A673 (cell line): ENCODE data around the gene GRIK3. TPM values are rescaled to one million over a fixed set of nuclear protein-coding genes. Genes with fewer than 3 reads are reported as not detected.

ENCODE experiments used
- BruUV-seq: library from RNA; stranded (reverse); fragments of 400-500 nt; replicated peaks from 2 replicates; lab custom pipeline; 2021; lab: Mats Ljungman, UMichigan
- CTCF ChIA-PET: fragments of 300-600 bp; sonication (Branson Sonifier 250); formaldehyde crosslinking; loops from one replicate; lab custom pipeline; 2022; ENCODE audit warnings: antibody characterized with exemption; lab: Charles Lee
- POLR2A ChIA-PET: fragments of 300-600 bp; sonication (Branson Sonifier 250); formaldehyde crosslinking; loops from one replicate; lab custom pipeline; 2022; ENCODE audit warnings: antibody characterized with exemption; ENCODE audit not compliant: low non-redundant PET; lab: Charles Lee
- DNase-seq: peaks from one replicate; pipeline ENCODE4 v3.0.0-alpha.2; 2015; ENCODE audit warnings: low spot score
- H3K27ac ChIP-seq: fragments of 200-600 bp; sonication (generic); 2 replicates; pipeline ENCODE4 v1.5.1; 2016; ENCODE audit warnings: mixed run types, low read depth, mild to moderate bottlenecking, mixed read lengths, antibody characterized with exemption, low read length; ENCODE audit not compliant: poor library complexity, severe bottlenecking
- H3K27me3 ChIP-seq: fragments of 200-600 bp; sonication (generic); replicated peaks from 2 replicates; pipeline ENCODE4 v1.6.1; 2017; ENCODE audit warnings: mixed run types, low read depth, mild to moderate bottlenecking, mixed read lengths, antibody characterized with exemption, low read length; ENCODE audit not compliant: insufficient read depth, poor library complexity
- H3K36me3 ChIP-seq: fragments of 200-600 bp; sonication (generic); 2 replicates; pipeline ENCODE4 v1.6.1; 2016; ENCODE audit warnings: mixed run types, mild to moderate bottlenecking, mixed read lengths, antibody characterized with exemption, low read length; ENCODE audit not compliant: insufficient read depth, poor library complexity, severe bottlenecking
- H3K4me1 ChIP-seq: fragments of 200-600 bp; sonication (generic); 2 replicates; pipeline ENCODE4 v1.6.1; 2017; ENCODE audit warnings: mixed run types, mild to moderate bottlenecking, mixed read lengths, antibody characterized with exemption, low read length; ENCODE audit not compliant: insufficient read depth, poor library complexity, severe bottlenecking
- H3K4me3 ChIP-seq: fragments of 200-600 bp; sonication (generic); 2 replicates; pipeline ENCODE4 v1.5.1; 2016; ENCODE audit warnings: low read depth, mixed run types, mild to moderate bottlenecking, mixed read lengths, low read length; ENCODE audit not compliant: poor library complexity, severe bottlenecking
- H3K9me3 ChIP-seq: fragments of 200-600 bp; sonication (generic); 2 replicates; pipeline ENCODE4 v1.6.1; 2016; ENCODE audit warnings: mixed run types, low read depth, mild to moderate bottlenecking, mixed read lengths, antibody characterized with exemption, low read length; ENCODE audit not compliant: poor library complexity, severe bottlenecking
- CTCF ChIP-seq: fragments of 300-800, 200-600 bp; sonication (generic); conservative IDR thresholded peaks from 2 replicates; pipeline ENCODE4 v1.5.1; 2017; ENCODE audit warnings: low read depth, mild to moderate bottlenecking, antibody characterized with exemption, low read length, moderate library complexity, mixed read lengths
- EZH2 ChIP-seq: fragments of 200-600 bp; sonication (generic); IDR thresholded peaks from 2 replicates; pipeline ENCODE4 v1.6.1; 2017; ENCODE audit warnings: borderline replicate concordance, low read depth, mild to moderate bottlenecking, mixed read lengths, antibody characterized with exemption, low read length; ENCODE audit not compliant: poor library complexity, severe bottlenecking
- intact Hi-C: fragments of 100-400 bp; cut with micrococcal nuclease; formaldehyde crosslinking; loops from one replicate; pipeline ENCODE4 v1.10.0; 2022; ENCODE audit not compliant: unreplicated experiment
- total RNA-seq: library from RNA; stranded (reverse); gene quantifications from 2 replicates; pipeline ENCODE4 v1.2.3, GENCODE V29; 2021

The GRIK3 gene
- total RNA-seq, 1 experiment from 2014 or later = 0.17 TPM

GRCh38 chr1:36772647-36773495 is 261.4 kb downstream of the GRIK3 start:
- peaks cover 11% of the 10 kb centered on the region for H3K27me3 ChIP-seq
- TF ChIP-seq CTCF (no peak), EZH2 (no peak)
- no peaks in the 10 kb centered on the region for H3K36me3 ChIP-seq
- BruUV-seq = no TSS peak
- intact Hi-C loops = no loop called here
- DNase-seq = no peak
- CTCF ChIA-PET = no interaction called here
- H3K9me3 ChIP-seq = no peaks in the 10 kb centered on the region
- POLR2A ChIA-PET = no interaction called here
- H3K27ac ChIP-seq = no peak overlapping the region
- no peaks in the 10 kb centered on the region for H3K4me1 ChIP-seq
- no peak overlapping the region for H3K4me3 ChIP-seq

GRCh38 chr1:36771660-36772284 is 262.5 kb downstream of the GRIK3 start:
- no TSS peak for BruUV-seq
- no peak for TF ChIP-seq CTCF
- no peak for TF ChIP-seq EZH2
- POLR2A ChIA-PET = no interaction called here
- Histone ChIP-seq H3K4me3 (no peak overlapping the region), H3K27ac (no peak overlapping the region), H3K27me3 (peaks cover 4% of the 10 kb centered on the region), H3K36me3 (no peaks in the 10 kb centered on the region), H3K4me1 (no peaks in the 10 kb centered on the region), H3K9me3 (no peaks in the 10 kb centered on the region)
- intact Hi-C loops = no loop called here
- no peak for DNase-seq
- CTCF ChIA-PET = no interaction called here

GRCh38 chr1:36771240-36771639 is 263.1 kb downstream of the GRIK3 start:
- Histone ChIP-seq H3K27ac (no peak overlapping the region), H3K4me1 (no peaks in the 10 kb centered on the region), H3K27me3 (peaks cover 2% of the 10 kb centered on the region), H3K36me3 (no peaks in the 10 kb centered on the region), H3K4me3 (no peak overlapping the region), H3K9me3 (no peaks in the 10 kb centered on the region)
- BruUV-seq = no TSS peak
- ChIA-PET POLR2A (no interaction called here), CTCF (no interaction called here)
- DNase-seq = no peak
- TF ChIP-seq EZH2 (no peak), CTCF (no peak)
- intact Hi-C loops = no loop called here
